HK-2 (cell line): Measurements from ENCODE around the gene USB1.

ENCODE experiments used
- DNase-seq: peaks from one replicate; pipeline ENCODE4 v3.0.0-alpha.2; 2018; ENCODE audit not compliant: unreplicated experiment

The USB1 gene

GRCh38 chr16:58048494-58049231 is 47.5 kb downstream of the USB1 start:
- no peak for DNase-seq

- DNase-seq: no peak
Measured at GRCh38 chr16:58049232-58050185, 48.3 kb downstream of the USB1 start.

GRCh38 chr16:58051296-58051695 is 50.1 kb downstream of the USB1 start:
- DNase-seq: no peak

- no peak for DNase-seq
Measured at GRCh38 chr16:58051821-58052603, 50.8 kb downstream of the USB1 start.

GRCh38 chr16:58053682-58054005 is 52.4 kb downstream of the USB1 start:
- no peak for DNase-seq

- DNase-seq: no peak
Measured at GRCh38 chr16:58054289-58054688, 53.1 kb downstream of the USB1 start.

GRCh38 chr16:58056580-58056979 is 55.4 kb downstream of the USB1 start:
- no peak for DNase-seq

GRCh38 chr16:58057121-58057520 is 55.9 kb downstream of the USB1 start:
- no peak for DNase-seq

- DNase-seq: no peak
Measured at GRCh38 chr16:58057784-58058183, 56.6 kb downstream of the USB1 start.

- DNase-seq: no peak
Measured at GRCh38 chr16:58062821-58063220, 61.6 kb downstream of the USB1 start.

GRCh38 chr16:58063377-58064076 is 62.3 kb downstream of the USB1 start:
- DNase-seq: no peak

GRCh38 chr16:58070585-58070984 is 69.4 kb downstream of the USB1 start:
- no peak for DNase-seq
